HG03469 (cell line): ENCODE results near the gene AACS.
"Not testable (repeated sequence)": the region's sequence is repeated elsewhere in the genome, so short reads cannot be mapped to it uniquely, and the experiment has no call there.

Experiments used
- ATAC-seq: cut with Tn5 transposase; IDR thresholded peaks from one replicate; pipeline ENCODE4 v1.9.1; 2021; ENCODE audit warnings: mild to moderate bottlenecking, moderate library complexity, moderate number of reproducible peaks; ENCODE audit not compliant: unreplicated experiment

AACS gene

GRCh38 chr12:125122668-125123067 lies 57.4 kb downstream of the AACS start:
- no peak for ATAC-seq

GRCh38 chr12:125124320-125124966 lies 59.2 kb downstream of the AACS start:
- ATAC-seq, result no peak

- ATAC-seq, result no peak
Observed at GRCh38 chr12:125125271-125125670, 60.0 kb downstream of the AACS start.

DNA sequence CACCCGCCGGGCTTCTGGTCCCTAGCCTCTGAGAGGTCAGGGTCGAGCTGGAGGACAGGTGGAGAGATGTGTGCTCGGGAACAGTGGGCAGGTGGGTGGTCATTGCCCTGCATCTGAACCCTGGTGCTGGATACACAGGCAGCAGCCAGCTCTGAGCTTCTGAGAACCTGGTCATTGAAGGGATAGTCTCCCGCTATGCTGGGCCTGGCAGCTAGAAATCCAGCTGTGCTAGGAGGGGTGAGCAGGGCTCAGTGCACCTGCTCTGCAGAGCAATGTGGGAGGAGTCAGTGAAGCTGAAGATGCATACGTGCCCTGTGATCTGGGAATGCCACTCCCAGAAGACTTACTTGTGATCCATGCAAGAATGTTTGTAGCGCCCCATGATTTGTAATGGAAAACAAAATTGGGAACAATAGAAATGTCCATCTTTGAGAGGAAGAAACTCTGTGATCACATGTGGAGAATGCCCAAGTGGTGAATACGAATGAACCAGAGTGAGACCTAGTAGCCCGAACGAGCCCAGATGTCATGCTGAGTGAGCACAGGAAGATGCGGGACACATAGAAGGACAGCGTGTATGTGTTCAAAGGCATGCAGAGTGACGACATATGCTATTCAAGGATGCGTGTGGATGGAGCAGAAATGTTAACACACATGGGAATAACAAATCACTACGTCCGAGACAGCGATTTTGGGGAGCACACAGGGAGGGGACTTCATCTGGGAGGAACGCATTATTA lies 63.4 kb downstream of the AACS start:
- ATAC-seq, result no peak

GRCh38 chr12:125129179-125129571 lies 63.9 kb downstream of the AACS start:
- no peak for ATAC-seq

DNA sequence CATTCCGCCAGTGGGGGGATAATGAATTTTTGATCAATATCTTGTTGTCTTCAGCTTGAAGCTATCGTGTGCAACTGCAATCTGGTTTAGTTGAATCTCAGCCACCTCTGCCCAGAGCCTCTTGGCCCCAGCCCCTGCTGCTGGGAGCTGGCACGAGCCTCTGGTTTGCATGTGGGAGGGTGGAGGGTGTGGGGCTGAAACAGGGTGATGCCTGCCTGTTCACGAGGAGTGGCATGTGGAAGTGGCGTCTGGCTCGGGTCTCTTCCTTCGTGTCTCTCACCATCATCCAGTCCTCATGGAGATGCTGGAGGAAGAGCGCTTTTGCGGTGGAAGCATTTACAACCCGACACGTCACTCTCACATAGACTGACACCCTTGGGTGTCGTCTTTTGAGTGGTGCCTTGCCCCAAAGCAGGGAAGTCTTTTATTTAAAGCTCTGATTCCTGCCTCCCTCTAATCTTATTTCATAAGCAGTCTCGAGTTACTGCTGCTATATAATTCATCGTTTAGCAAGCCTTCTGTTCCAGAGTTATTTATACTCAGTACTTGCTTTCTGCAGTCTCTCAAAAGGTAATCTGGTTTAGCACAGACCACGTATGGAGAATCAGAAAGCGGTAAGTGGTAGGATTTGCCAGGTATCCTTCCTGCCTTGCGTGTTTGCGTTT lies 64.5 kb downstream of the AACS start:
- no peak for ATAC-seq

GRCh38 chr12:125131958-125132357 lies 66.7 kb downstream of the AACS start:
- no peak for ATAC-seq

DNA sequence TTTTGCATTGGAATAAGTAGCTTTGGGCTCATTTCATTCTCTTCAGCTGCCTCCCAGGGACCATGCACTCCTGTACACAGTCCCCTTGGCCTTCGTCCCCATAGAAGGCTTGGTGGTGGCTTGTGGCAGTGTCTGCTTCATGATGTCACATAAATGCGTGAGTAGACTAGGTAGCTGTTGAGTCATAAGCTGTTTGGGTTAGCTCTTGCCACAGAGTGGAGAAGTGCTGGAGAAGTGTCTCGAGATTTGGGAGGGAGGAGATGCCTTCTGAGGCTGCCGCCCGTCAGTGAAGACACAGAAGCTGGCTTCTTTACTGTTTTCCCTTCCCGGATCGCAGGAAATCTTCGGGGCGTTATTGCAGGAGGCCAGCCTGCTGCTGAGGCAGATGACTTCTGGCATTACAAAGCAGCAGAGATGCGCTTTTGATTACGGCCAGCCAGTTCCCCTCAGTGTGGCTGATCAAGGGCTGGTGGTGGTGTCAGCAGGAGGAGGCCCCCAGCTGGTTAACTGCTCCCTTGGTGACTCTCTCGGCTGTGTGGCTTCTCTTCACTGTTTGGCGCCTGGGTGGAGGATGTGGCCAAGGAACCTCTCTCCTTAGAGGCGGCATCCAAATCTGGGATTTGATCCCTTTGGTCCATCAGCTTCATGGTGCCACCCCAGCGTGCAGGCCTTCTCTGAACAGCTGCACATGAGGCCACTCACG lies 67.6 kb downstream of the AACS start:
- no peak for ATAC-seq

GRCh38 chr12:125133616-125134015 lies 68.4 kb downstream of the AACS start:
- no peak for ATAC-seq

DNA sequence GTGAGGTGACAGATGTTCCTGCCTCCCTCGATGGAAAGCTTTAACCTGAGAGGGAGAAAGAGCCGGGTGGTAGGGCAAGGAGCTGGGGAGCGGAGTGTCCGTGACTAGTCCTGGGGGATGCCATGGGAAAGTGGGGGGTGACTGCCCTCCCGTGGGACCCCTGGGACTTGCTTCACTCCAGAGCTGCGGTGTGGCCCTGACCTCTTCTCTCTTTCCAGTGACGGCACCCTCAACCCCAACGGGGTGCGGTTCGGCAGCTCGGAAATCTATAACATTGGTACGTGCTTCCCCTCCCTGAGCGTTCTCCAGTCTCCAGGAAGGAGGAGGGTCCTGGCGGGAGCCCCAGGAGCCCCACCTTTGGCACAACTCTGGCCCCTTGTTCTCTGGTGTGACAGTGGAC lies 69.3 kb downstream of the AACS start:
- ATAC-seq, result no peak

DNA sequence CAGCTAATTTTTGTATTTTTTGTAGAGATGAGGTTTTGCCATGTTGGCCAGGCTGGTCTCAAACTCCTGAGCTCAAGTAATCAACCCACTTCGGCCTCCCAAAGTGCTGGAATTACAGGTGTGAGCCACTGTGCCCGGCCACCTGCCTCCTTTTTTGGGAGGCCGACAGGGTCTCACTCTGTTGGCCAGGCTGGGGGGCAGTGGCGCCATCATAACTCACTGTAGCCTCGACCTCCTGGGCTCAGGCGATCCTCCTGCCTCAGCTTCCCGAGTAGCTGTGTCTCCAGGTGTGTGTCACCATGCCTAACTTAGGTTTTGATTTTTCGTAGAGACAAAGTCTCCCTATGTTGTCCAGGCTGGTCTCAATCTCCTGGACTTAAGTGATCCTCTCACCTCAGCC lies 70.7 kb downstream of the AACS start:
- ATAC-seq, result no peak

DNA sequence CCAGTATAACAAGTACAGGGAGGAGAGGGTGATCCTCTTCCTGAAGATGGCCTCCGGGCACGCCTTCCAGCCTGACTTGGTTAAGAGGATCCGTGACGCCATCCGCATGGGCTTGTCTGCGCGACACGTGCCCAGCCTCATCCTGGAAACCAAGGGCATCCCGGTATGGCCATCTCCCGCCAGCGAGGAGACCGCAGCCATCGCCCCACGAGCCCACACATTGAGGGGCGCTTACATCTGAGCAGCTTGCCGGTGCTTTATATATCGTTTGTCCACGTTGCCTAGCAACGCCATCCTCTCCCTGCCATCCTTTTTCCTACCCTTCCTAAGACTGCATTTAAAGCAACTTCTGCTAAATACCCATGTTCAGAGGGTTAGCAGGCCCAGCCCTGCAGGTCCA lies 71.5 kb downstream of the AACS start:
- ATAC-seq, result no peak

DNA sequence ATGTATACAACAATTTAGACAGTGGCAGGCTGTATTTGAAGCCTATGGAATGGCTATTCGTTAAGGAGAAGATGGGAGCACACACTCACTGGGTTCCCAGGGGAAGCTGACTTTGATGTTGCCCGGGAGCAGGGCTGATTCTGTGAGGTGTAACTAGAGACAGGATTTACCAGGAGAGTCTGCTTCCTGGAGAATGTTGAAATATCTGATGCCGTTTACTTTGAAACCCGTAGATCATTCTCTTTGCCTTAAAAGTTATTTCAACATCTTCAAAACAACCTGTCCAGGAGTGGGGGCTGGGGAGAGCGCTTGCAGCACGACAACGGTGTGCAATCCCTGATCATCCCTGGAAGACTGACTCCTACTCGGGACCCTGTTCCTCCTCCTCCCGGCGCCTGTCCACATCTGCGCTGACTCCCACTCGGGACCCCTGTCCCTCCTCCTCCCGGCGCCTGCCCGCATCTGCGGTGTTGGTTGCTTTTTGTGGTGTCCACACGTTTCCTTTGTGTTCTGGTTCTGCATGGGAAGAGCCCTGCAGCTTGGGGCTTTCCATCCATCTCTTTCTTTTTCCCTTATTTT lies 72.6 kb downstream of the AACS start:
- no peak for ATAC-seq

DNA sequence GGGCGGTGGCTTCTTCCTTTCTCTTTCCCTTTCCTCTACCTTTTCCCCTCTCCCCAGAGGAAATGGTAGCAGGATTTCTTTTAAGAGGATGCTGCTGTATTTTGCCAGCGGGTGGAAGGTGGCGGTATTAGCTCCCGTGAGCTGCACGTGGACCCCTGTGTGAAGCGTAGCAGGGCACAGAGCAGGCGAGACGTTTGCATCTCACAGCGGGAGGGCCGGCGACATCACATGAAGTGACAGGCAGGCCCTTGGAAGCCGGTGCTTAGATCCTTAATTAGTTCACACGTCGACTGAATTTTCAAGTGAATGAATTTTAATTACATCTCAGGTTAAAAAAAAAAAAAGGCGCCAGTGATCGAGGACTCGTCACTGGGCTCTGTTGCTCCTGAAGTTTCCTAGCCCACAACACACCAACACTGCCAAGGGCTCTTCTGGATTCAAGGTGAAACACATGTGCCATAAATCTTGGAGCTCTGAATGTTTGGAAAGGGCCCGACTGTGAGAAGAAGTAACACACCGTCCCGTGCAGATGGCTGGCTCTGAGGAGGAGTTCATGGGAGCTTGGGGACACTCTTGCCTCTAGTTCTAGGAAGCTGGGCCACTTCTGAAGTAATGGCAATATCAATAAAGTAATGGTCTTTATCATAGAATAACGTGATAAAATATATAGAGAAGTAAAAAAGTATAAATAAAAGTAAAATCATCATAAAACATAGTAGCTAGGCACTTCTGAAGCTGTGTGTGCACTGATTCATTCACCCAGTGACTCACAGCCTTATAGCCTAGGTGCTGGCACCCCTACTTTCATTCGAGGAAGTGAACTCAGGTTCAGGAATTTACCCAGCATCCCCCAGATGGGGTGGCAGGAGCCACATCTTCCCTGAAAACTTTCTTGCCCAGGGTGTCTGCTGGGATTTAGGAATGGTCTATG lies 75.3 kb downstream of the AACS start:
- no peak for ATAC-seq

GRCh38 chr12:125141210-125141573 lies 76.0 kb downstream of the AACS start:
- not testable (repeated sequence) for ATAC-seq

GRCh38 chr12:125142601-125143000 lies 77.4 kb downstream of the AACS start:
- ATAC-seq, result no peak

DNA sequence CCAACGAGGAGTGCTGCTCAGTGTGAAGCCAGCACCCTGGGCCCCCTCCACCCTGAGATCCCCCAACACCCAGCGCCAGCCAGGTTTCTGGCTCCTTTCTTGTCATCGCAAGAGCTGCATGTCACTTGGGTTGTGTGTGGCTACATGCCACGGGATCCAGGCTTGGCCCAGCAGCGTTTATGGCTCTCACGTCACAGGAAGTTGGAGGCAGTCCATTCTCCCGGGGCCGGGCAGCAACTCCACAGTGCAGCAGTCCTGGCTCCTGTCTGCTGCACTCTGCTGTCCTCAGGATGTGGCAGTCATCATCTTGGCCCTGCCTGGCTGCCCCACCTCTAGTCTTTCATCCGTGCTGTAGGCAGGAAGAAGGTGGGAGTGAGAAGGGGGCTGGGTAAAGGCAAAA lies 78.3 kb downstream of the AACS start:
- no peak for ATAC-seq

GRCh38 chr12:125145196-125145595 lies 80.0 kb downstream of the AACS start:
- no peak for ATAC-seq

GRCh38 chr12:125148316-125148715 lies 83.1 kb downstream of the AACS start:
- ATAC-seq, result no peak
